HG02571 (cell line): ENCODE measurements around the gene SORCS2.

Experiments used
- ATAC-seq: cut with Tn5 transposase; IDR thresholded peaks from one replicate; pipeline ENCODE4 v1.9.1; 2021; ENCODE audit warnings: mild to moderate bottlenecking, moderate library complexity; ENCODE audit not compliant: unreplicated experiment

The SORCS2 gene

DNA sequence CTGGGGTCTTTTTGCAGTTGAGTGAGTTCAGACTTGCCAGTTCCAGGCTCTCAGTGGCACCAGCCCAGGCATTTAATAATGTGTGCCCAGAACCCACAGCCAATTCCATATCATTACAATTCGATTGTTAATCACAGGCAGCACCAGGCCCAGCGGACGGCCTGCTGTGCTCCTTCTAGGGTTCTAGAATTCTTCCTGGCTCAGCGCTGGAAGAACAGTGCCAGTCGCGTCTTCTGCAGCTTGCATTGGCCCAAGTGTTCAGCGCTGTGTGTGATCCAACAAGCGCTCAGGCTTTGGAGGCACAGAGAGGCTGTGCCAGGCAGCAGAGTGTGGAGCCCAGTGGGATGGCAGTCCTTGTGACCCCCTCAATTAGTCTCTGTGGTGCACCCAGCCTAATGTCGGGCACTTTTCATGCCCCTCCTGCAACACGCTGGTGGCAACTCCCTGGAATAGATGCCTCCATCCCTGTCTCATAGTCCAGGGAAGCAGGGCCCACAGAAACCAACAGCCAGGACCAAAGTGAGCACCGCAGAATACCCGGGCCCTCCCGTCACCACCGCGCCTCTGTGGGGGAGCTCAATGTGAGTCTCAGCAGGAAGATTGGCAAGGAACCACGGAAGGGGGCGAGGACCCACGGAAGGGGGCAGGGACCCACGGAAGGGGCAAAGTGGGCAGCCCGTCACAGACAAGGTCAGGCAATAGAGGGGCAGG lies 554.2 kb downstream of the SORCS2 start:
- no peak for ATAC-seq

DNA sequence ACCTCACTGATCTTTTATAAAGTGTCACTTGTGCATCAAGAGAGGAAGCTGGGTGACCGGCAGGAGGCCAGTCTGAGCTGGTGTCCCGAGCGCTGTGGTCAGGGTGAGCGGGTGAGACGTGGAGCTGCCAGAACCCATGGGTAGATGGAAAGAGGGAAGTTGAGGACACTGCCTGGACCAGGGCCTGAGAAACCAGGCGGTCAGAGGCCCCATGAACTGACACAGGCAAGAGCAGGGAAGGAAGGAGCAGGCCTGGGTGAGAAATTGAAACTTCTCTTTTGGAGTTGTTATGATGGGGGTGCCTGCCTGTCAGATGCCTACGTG lies 554.7 kb downstream of the SORCS2 start:
- no peak for ATAC-seq

DNA sequence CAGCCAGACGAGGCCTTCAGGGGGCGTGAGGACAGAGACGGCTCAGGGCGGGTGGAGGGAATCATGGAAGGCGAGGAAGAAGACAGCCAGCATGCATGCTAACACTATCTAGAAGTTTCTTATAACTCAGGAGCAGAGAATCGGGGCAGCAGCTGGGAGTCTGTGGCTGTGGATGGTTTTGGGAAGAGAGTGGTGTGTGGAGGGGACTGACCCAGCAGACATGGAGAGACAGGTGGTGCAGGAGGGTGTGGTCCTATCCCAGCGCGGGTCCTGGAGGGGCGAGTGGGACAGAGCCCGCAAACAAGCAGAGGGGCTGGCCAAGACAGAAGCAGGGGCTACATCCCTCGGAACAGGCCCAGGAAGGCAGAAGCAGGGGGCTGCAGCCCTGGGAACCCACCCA lies 555.2 kb downstream of the SORCS2 start:
- no peak for ATAC-seq

DNA sequence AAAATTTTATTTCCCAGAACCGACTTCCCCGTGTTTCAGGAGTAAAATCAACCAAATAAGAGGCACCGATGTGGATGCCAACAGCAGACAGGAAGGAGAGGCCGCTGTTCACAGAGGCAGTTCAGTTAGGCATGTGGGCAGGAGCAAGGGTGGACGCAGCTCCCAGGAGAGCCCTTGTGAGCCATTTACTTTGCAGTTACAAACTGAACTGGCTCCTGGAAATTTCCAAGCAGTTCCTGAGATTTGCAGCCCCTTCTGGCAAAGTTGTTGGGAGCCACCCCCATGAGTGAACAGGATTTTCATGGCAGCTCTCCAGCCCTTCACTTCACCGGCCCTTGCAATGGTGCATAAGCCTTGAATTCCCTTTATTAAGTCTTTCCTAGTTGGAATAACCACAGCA lies 558.2 kb downstream of the SORCS2 start:
- ATAC-seq, result no peak

DNA sequence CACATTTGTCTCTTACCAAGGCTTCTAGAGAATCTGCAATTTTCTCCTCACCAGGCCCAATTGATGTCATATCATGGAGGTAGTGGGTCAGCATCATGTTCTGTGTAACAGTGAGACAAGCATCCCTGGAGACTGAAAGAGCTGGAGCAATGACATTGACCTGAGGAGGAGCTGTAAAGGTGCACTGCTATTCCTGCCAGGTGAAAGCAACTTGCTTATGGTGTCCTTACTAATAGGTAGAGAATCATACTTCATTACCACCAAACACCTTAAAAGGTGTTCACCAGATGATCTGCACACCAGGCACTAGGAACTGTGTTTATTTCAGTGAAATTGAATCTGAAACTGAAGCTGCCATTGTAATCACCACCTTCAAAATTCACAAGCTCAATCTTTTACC lies 558.6 kb downstream of the SORCS2 start:
- no peak for ATAC-seq

DNA sequence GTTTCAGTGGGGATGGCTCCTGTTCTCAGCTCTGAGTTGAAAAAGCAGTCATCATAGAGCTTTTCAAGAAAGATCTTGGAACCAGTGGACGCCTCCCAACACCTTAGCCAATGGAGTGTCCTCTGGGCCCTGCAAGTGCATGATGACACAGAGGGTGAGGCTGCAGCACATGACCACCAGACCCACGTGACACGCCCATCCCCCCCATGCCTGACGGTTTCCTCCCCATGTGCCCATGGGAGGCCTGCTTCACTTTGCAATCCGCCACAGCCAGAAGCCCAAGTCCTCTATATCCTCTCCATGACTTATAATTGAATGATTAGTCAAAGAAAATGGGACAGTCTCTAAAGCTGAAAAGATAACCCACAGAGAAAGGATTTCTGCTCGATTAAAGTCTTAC lies 560.3 kb downstream of the SORCS2 start:
- ATAC-seq, result no peak

DNA sequence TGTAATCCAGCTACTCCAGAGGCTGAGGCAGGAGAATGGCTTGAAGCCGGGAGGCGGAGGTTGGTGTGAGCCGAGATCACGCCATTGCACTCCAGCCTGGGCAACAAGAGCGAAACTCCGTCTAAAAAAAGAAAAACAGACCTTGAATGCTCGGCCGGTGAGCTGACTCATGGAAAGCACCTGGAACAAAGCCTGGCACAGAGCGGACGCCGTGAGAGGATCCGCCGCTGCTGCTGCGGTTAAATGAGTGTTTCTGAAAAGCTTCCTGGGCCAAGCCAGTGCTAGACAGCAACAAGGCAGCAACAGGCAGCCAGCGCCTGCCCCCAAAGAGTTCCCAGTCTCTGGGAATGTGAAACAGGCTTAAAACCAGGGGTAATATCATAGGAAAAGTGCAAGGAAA lies 560.9 kb downstream of the SORCS2 start:
- no peak for ATAC-seq

DNA sequence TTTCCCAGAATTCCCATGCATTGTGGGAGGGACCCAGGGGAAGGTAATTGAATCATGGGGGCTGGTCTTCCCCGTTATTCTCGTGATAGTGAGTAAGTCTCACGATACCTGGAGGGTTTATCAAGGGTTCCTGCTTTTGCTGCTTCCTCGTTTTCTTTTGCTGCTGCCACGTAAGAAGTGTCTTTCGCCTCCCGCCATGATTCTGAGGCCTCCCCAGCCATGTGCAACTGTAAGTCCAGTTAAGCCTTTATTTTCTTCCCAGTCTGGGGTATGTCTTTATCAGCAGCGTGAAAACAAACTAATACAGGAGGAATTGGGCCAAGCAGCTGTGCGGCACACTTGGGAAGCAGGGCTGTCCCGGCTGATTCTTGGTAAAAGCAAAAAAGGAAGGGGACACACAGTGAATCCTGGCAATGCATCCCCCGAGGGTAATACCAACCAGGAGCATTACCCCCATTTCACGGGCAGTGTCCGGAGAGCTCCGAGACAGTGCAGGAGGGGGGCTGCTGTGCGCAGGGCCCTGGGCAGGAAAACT lies 561.7 kb downstream of the SORCS2 start:
- no peak for ATAC-seq

DNA sequence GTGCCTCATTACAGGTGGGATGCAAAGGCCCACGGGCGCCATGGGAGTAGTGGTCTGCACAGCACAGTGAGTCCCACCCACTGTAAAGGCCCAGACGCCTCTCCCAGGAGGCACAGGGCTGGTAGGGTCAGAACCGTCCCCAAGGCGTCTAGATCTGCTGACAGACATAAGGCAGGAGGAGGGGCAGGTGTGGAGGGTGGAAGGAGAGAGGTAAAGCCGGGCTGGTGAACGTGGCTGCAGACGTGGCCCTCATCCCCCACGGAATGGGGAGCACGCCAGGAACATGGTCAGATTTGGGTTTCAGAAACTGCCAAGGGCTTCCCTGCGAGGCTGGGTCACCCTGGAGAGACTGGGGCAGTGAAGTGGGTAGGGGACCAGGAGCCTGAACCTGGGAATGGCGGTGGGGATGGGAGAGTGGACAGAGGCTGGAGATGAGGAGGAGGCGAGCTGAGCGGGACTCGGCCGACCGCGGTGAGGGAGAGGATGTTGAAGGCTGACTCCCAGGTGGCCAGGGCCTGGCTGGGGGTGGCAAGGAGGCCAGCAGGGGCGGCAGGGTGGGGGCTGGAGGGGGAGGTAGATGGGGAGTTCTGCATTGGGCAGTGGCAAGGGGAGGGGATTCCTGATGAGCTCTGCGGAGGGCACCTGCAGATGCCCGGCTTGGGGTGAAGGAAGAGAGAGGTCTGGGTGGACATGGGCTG lies 562.4 kb downstream of the SORCS2 start:
- ATAC-seq, result no peak

DNA sequence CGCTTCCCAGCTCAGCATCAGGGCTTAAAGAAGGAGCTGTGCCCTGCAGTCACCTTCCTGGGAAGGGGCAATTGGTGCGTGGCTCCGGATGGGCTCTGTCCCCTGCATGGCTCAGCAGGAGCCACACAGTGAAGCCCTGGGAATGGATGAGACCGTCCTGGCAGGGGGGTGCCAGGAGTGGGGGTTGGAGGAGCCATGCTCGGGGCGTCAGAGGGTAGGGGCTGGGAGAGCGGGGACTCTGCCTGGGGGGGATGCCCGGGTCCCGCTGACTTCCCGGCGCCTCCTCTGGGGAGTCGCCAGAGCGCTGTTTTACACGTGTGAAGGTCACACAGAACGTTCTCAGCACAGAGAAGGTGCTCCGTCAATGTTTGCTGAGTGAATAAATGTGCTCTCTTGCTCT lies 563.2 kb downstream of the SORCS2 start:
- no peak for ATAC-seq

DNA sequence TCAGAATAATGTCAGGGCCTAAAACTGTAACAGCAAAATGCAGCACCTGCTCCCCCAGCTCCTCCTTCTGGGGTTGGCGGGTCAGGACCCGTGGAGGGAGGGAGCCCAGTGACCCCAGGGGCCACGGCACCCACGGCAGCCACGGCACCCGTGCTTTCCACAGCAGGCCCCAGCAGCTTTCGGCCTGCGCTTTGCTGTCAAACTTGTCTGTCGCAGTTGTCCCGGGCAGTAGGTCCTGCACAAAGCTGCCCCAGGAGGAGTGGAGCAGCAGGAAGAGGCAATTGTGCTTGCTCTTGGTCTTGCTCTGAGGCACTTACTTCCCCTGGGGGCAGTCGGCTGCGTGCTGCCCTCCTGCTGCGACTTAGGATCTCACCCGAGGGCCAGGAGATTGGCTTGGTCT lies 563.7 kb downstream of the SORCS2 start:
- no peak for ATAC-seq

DNA sequence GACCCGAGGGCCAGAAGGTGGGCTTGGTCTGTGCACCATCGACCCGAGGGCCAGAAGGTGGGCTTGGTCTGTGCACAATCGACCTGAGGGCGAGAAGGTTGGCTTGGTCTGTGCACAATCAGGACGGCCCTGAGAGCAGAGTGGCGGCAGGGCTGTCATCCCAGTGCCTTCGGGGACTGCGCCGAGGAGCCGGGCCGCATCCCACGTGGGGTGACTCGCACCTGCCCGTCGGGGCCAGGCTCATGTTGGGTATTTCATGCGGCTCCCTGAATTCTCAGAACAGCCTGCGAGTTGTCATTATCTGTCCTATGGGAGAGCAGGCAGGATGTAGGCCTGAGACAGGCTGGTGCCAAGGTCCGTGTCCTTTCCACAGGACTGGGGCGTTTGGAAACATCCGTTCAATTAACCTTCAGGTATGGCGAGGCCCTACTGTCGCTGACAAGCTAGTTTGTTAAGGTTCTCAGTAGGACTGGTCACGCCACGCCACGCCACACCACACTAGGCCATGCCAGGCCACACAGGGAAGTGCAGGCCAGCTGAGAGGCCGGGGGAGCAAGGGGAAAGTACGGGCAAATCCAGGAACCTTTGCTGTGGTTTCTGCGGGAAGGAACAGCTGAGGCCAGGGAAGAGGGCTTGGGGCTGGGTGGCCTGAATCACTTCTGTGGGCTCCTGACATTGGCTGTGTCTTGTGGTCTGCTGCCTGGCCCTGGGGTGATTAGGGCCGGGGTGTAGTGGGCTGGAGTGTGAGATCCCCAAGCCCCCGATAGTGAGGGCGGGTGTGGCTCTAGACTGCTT lies 564.4 kb downstream of the SORCS2 start:
- ATAC-seq, result no peak

DNA sequence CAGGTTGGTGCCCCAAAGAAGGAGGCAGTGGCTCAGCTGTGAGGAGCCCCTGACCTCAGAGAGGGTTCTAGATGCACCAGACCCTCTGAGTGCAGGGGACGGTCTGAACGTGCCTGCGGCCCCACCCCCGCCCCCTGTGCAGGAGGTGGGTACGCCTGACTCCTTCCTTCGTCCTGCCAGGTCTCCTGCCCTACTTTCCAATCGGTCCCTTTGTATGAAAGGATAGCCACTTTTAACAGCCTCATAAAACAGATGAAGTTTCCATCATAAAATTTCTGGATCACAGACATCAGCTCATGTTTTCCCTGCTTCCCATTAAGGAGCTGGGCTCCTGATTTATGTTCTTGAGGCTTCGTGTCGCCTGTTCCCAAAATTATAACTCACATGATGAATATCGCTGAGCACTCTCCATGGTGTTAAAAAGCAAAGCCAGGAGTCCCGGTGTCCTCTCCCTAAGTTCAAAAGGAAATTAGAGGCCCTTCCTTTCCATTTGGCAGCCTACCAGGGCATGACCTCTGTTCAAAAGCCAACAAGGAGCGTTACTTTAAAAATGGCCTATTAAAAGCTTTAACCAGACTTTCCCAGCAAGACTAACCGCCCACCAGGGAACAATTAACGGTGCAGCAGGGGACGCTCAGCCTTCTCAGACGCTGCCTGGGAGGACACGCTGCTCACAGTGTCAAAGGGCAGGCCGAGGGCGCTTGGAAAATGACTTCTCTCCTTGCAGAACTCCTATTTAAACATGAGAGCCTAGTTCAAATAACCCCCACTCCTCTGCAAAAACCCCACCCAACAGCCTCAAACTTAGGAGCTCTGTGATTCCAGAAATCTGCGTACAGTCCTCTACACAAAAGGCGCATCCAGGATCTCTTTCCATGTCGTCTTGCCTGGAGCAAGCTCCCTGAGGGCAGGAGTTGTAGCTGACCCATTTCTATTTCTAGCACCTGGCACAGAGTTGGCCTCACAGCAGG lies 565.4 kb downstream of the SORCS2 start:
- ATAC-seq, result no peak

DNA sequence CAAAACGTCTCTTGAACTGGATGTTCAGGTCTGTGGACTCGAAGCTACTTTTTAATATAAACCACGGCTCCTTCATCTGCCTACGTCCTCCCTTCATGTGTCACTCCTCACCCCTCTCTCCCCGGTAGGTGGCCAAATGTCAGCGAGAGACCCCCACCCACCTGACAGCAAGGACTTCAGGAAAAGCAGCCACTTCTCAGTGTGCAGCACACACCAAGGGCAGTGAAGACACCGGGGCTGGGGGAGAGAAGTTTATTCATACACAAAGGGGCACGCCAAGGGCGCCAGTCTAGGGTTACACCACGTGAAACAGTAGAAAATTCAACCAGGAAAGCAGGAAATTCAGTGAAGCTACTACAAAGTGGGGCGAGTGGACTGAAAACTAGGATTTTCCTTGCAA lies 566.1 kb downstream of the SORCS2 start:
- ATAC-seq, result no peak

DNA sequence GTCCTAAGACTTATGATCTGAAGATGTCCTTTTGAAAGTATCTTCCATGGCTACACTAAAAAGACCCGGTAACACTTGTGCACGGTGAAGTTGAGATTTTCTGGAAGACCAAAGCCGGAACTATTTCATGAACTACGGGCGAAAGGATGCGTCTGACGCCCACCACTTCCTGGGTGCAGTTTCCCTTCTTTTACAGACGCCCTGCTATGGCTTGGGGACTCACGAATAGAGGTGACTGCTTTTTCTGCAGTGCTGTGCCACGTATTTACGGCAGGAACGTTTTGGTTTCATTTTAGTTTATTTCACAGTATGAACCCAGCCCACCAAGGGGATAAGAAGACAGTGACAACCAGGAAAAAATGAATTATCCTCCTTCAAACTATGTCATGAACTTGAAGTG lies 566.9 kb downstream of the SORCS2 start:
- no peak for ATAC-seq

DNA sequence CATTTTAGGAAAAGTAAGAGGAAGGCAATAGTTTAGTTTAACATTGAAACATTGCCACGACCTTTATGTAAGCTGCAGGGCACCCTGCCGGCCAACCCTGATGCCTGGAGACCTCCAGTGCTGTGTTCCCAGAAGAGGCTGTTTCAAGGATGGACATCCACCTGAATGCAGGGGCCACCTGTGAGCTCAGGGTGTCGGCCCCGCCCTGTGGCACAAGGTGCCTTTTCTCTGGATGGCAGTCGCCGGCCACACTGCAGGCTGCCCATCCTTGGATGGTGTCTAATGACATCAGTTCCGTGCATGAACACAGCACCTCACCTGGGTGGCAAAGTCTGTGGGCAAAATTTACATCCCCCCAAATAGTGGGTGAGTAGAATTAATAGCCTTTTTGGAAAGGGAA lies 567.3 kb downstream of the SORCS2 start:
- no peak for ATAC-seq

DNA sequence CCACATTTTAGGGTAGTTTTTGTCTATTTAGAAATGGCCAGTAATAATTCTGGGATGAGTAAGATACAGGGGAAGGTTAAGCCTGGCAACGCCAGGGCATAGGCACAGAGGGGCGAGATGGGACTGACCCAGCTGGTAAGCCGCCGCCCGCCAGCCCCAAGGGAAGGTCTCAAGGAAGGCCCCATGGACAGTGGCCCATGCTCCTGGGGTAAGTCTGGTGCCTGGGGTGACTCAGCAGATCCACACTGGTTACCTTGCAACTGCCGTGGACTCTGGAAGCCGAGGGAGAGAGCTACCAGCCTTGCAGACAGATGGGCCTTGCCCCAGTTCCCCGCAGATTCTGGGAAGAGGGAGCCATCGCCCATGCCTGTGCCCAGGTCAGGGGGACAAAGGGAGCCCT lies 567.9 kb downstream of the SORCS2 start:
- no peak for ATAC-seq

DNA sequence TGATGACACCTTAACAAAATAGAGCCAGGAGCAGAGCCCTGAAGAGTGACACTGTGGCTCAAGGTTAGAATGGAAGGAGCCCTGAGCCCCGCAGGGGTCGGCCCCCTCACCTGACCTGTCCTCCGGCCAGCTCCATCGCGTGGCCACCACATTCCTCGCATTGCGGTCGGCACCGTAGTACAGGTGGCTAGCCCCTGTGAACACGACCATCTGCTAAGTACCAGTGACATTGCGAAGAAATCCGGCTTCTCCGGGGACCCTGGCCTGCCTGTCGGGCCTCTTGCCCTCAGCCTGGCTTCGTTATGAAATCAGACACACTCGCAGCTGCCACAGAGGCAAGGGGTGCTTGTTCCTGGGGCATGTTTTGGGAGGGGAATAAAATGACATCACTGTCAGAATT lies 568.4 kb downstream of the SORCS2 start:
- ATAC-seq, result no peak

DNA sequence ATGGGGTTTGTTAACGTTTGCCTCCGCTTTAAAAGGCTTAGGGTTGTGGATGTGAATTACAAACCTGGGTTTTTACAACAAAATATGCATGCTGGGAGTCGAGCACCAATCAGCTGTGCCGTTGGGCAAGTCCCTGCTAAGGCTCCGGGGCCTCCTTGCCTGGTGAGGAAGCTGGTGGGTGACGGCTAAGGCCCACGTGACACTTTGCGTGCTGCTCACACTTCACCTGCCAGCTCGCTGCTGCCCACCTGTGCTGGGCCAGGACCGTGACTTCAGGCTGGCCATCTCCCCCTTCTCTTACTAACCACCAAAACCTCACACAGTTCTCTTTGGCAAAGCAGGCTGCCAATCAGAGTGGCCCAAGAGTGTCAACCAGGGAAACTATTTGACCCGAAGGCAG lies 569.0 kb downstream of the SORCS2 start:
- no peak for ATAC-seq

DNA sequence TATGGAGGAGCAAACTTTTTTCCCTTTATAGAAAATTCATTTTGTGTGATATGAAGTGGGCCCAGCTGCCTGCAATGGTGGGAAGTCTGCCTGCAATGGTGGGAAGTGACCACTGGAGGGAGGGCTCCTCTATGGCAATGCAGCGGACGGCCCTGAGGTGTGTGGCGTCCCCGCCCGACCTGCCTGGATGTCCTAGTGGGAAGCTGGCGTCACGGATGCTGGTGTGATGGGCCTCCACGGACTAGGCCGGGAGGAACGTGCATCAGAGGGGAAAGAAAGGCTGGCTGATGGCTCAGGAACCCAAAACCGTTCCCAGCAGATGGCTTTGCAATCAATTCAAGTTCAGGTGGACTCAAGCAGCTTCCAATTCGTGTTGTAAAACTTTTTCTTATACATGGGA lies 569.4 kb downstream of the SORCS2 start:
- no peak for ATAC-seq
